GM13977 (cell line): ENCODE results near the gene RECQL.
"Not testable (repeated sequence)": the region's sequence is repeated elsewhere in the genome, so short reads cannot be mapped to it uniquely, and the experiment has no call there.

Experiments used
- DNase-seq: peaks from one replicate; pipeline ENCODE4 v3.0.0; 2012; ENCODE audit warnings: low spot score
- in situ Hi-C: fragments of 300-500 bp; cut with MboI; formaldehyde crosslinking; loops from one replicate; pipeline ENCODE4 v1.12.0; 2022; ENCODE audit warnings: low sequenced_read_pairs, low pct_unique_long_range_greater_than_20kb, mixed read lengths, inconsistent platforms; ENCODE audit not compliant: unreplicated experiment
- TF ChIP-seq, protein P1 (sequence below): IDR thresholded peaks from 2 replicates; pipeline ENCODE4 v1.5.1; 2012; ENCODE audit warnings: mild to moderate bottlenecking, control low read depth; ENCODE audit not compliant: insufficient read depth; ENCODE audit errors: extremely low read depth, missing control alignments

RECQL gene

DNA sequence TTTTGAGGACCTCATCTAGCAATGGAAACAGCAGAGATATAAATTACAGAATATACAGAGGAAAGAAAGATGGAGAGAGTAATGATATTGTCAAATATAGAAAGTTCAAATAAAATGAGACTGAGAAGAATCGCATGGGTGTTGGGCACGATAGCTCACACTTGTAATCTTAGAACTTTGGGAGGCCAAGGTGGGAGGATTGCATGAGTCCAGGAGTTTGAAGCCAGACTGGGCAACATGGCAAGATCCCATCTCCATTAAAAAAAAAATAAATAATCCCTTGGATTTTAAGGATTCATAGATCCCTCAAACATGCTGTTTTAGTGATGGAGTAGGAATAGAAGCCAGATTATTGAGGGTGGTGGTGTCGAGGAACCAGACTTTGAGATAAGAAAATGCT, 62.1 kb downstream of the RECQL start:
- TF ChIP-seq, protein P1, sequence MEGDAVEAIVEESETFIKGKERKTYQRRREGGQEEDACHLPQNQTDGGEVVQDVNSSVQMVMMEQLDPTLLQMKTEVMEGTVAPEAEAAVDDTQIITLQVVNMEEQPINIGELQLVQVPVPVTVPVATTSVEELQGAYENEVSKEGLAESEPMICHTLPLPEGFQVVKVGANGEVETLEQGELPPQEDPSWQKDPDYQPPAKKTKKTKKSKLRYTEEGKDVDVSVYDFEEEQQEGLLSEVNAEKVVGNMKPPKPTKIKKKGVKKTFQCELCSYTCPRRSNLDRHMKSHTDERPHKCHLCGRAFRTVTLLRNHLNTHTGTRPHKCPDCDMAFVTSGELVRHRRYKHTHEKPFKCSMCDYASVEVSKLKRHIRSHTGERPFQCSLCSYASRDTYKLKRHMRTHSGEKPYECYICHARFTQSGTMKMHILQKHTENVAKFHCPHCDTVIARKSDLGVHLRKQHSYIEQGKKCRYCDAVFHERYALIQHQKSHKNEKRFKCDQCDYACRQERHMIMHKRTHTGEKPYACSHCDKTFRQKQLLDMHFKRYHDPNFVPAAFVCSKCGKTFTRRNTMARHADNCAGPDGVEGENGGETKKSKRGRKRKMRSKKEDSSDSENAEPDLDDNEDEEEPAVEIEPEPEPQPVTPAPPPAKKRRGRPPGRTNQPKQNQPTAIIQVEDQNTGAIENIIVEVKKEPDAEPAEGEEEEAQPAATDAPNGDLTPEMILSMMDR, result no peak
- DNase-seq, result no peak
- in situ Hi-C loops, result no loop called here

DNA sequence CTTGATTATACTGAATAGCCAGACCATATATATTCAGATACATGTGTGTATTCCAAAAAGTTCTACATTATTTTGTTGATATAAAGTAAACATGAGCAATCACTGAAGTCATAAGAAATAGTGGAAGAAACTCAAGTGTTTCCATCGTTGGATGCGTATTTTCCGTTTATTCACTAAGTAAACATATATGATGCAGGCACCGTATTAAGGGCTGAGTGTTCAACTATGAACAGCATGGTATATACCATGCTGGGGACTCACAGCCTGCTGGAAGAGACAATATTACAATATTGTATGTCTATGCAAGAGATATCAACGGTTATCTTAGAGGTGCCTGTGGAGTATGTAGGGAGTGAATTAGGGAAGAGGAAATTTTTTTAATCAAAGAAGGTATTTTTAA, 62.8 kb downstream of the RECQL start:
- DNase-seq, result no peak

DNA sequence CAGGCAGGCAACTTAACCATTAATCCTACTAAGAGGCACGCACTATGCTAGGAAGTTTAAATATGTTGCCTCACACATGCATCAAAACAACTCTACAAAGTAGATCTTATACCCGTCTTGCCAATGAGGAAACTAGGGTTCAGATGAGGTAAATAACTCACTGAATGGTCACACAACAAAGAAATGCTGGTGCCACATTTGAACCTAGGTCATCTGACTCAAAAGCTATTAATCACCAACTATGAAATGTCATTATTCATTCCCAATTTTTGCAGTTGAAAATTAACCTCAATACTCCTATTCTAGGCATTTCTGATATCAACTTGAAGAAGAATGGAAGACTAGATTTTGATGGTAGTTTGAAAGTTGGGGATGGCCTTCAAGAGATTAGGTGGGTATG, 66.7 kb downstream of the RECQL start:
- in situ Hi-C loops, result no loop called here
- TF ChIP-seq, protein P1, result no peak
- DNase-seq, result no peak

More for the DNA sequence above, 62.8 kb downstream of the RECQL start:
- in situ Hi-C loops, result no loop called here
- TF ChIP-seq, protein P1, result no peak

DNA sequence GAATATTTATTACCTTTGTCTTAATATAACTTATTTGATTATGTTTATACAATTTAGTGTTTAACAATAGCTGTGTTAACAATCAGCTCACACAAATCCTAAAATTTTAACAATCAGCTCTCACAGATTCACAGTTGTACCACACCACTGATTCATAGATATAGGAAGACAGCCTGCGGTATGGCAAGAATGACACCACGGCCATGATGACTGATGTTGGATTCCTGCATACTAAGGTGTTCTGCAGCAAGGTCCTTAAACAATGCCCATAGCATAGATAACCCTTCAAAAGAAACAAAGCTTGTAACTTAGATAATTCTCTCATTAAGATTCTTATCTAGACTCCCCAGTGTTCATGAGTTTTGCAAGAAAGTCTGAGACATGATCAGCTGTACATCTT, 67.9 kb downstream of the RECQL start:
- in situ Hi-C loops, result no loop called here
- no peak for DNase-seq
- TF ChIP-seq, protein P1, result no peak

DNA sequence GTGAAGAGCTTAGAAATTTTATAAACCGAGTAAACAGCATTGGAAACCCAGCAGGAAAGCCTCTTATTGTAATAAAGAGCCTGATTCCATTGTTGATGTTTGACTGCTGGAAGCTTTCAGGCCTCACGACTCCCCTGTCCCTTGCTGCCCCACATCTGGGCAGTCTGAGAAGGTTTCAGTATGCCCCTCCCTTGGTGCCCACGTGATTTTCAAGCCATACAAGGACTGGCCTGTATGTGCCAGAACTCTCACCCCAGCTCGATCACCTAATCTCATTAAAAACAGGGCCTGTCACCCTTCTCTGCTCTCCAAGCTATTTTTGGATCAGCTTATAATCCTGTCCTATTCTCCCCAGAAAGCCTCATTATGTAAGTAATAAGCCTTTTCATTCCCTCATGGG, 71.4 kb downstream of the RECQL start:
- no peak for DNase-seq
- TF ChIP-seq, protein P1, result no peak
- in situ Hi-C loops, result no loop called here

DNA sequence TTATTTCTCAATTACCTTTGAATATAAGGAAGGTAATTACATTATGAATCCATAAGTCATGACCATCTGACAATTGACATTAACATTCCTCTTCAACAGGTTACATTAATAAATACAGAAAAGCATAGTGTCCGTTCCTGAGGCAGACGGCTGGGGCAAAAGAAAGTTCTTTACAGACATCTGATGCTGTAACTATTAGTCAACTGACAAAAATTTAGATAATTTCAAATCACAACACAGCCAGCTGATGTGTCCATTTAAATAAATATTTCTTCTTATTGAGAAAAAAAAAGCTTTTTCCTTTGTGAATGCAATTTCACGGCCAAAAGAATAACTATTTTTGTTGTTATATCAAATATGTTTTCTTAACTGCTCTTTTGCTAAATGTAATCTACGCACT, 73.2 kb downstream of the RECQL start:
- in situ Hi-C loops, result no loop called here
- TF ChIP-seq, protein P1, result no peak
- DNase-seq, result no peak

DNA sequence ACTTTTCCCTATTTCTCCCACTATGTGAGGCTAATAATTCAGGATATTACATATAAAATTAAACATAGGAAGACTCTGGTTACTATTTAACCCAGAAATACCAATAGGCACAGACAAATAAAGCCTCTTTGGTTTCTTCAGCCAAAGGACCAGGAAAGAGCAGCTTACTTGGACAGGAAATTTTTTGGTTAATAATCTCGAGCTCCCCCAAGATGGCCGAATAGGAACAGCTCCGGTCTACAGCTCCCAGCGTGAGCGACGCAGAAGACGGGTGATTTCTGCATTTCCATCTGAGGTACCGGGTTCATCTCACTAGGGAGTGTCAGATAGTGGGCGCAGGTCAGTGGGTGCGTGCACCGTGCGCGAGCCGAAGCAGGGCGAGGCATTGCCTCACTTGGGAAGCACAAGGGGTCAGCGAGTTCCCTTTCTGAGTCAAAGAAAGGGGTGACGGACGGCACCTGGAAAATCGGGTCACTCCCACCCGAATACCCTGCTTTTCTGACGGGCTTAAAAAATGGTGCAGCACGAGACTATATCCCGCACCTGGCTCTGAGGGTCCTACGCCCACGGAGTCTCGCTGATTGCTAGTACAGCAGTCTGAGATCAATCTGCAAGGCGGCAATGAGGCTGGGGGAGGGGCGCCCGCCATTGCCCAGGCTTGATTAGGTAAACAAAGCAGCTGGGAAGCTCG, 82.3 kb downstream of the RECQL start:
- DNase-seq, in situ Hi-C loops: not testable (repeated sequence)
